Measurements from ENCODE around the gene SLC2A8. TPM values are rescaled to one million over a fixed set of nuclear protein-coding genes. Genes with fewer than 3 reads are reported as not detected.

SLC2A8 gene
- total RNA-seq, 1 donor from 2014 or later: 36.0 TPM

- H3K27ac Mint-ChIP-seq: peak overlapping the region; percentile 10
- no peak for TF ChIP-seq CTCF (IDR thresholded peaks at IDR 0.05; ENCODE audit: unreplicated experiment)
- H3K36me3 Mint-ChIP-seq: peaks cover 8% of the 10 kb centered on the region
- H3K4me3 Mint-ChIP-seq: no peak overlapping the region
- no peaks in the 10 kb centered on the region for H3K9me3 Mint-ChIP-seq
- no peak for DNase-seq (ENCODE audit: low spot score in 2 of 2, unreplicated experiment in 2 of 2)
- no peaks in the 10 kb centered on the region for H3K27me3 Mint-ChIP-seq (ENCODE audit: low read depth)
- H3K4me1 Mint-ChIP-seq: peaks cover 19% of the 10 kb centered on the region
Measured at GRCh38 chr9:127415141-127415540, 18.2 kb downstream of the SLC2A8 start.

GRCh38 chr9:127415657-127416056 lies 18.7 kb downstream of the SLC2A8 start:
- H3K36me3 Mint-ChIP-seq: peaks cover 8% of the 10 kb centered on the region
- no peaks in the 10 kb centered on the region for H3K27me3 Mint-ChIP-seq (ENCODE audit: low read depth)
- no peak overlapping the region for H3K4me3 Mint-ChIP-seq
- no peak for TF ChIP-seq CTCF (IDR thresholded peaks at IDR 0.05; ENCODE audit: unreplicated experiment)
- H3K9me3 Mint-ChIP-seq: no peaks in the 10 kb centered on the region
- peaks cover 19% of the 10 kb centered on the region for H3K4me1 Mint-ChIP-seq
- DNase-seq (ENCODE audit: low spot score in 2 of 2, unreplicated experiment in 2 of 2): no peak
- H3K27ac Mint-ChIP-seq: peak overlapping the region; percentile 48

GRCh38 chr9:127417131-127418036 lies 20.4 kb downstream of the SLC2A8 start:
- H3K9me3 Mint-ChIP-seq: no peaks in the 10 kb centered on the region
- H3K27me3 Mint-ChIP-seq (ENCODE audit: low read depth): no peaks in the 10 kb centered on the region
- H3K27ac Mint-ChIP-seq: no peak overlapping the region
- TF ChIP-seq CTCF (IDR thresholded peaks at IDR 0.05; ENCODE audit: unreplicated experiment): no peak
- H3K4me3 Mint-ChIP-seq: no peak overlapping the region
- DNase-seq (ENCODE audit: low spot score in 2 of 2, unreplicated experiment in 2 of 2): no peak
- H3K36me3 Mint-ChIP-seq: peaks cover 8% of the 10 kb centered on the region
- peaks cover 23% of the 10 kb centered on the region for H3K4me1 Mint-ChIP-seq

GRCh38 chr9:127418037-127418471 lies 21.1 kb downstream of the SLC2A8 start:
- Mint-ChIP-seq H3K27me3 (ENCODE audit: low read depth) (no peaks in the 10 kb centered on the region), H3K4me1 (peaks cover 29% of the 10 kb centered on the region), H3K4me3 (no peak overlapping the region), H3K9me3 (no peaks in the 10 kb centered on the region), H3K27ac (no peak overlapping the region), H3K36me3 (peaks cover 8% of the 10 kb centered on the region)
- TF ChIP-seq CTCF (IDR thresholded peaks at IDR 0.05; ENCODE audit: unreplicated experiment): no peak
- DNase-seq (ENCODE audit: low spot score in 2 of 2, unreplicated experiment in 2 of 2): no peak

GRCh38 chr9:127419348-127419747 lies 22.4 kb downstream of the SLC2A8 start:
- Mint-ChIP-seq H3K27me3 (ENCODE audit: low read depth) (no peaks in the 10 kb centered on the region), H3K36me3 (peaks cover 4% of the 10 kb centered on the region), H3K4me3 (no peak overlapping the region), H3K27ac (no peak overlapping the region), H3K4me1 (peaks cover 34% of the 10 kb centered on the region), H3K9me3 (no peaks in the 10 kb centered on the region)
- no peak for DNase-seq (ENCODE audit: low spot score in 2 of 2, unreplicated experiment in 2 of 2)
- no peak for TF ChIP-seq CTCF (IDR thresholded peaks at IDR 0.05; ENCODE audit: unreplicated experiment)

Data from mesothelial cell of epicardium (in vitro differentiated cells).